HG03432 (cell line): ENCODE results near the gene ZNF507.
"Not testable (repeated sequence)": the region's sequence is repeated elsewhere in the genome, so short reads cannot be mapped to it uniquely, and the experiment has no call there.

Experiments
- ATAC-seq: cut with Tn5 transposase; IDR thresholded peaks from one replicate; pipeline ENCODE4 v1.9.1; 2021; ENCODE audit warnings: mild to moderate bottlenecking, moderate library complexity; ENCODE audit not compliant: unreplicated experiment

The ZNF507 gene

GRCh38 chr19:32367063-32367462, 21.7 kb downstream of the ZNF507 start:
- ATAC-seq, result no peak

DNA sequence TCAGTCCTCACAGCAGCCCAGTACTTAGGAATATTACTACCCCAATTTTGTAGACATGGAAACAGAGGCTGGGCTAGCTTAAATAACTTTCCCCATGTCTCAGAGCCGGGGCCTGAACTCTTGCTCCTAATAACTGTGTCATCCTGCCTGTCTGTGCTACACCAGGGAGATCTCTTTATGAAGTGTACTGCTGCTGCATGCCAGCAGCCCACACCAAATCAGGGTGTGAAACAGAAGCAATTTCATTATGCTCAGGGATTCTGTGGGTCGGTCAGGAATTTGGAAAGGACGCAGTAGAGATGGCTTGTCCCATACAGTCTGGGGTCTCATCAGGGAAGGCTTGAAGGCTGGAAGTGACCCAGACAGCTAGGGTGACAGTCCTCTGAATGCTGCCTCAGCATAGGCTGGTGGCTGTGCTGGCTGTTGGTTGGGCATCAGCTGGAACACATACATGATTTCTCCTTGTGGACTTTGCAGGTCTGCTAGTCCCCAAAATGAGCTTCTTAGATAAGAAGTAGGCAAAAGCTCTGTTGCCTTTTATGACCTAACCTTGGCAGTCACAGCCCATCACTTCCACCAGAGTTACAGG, 22.6 kb downstream of the ZNF507 start:
- ATAC-seq, result no peak

DNA sequence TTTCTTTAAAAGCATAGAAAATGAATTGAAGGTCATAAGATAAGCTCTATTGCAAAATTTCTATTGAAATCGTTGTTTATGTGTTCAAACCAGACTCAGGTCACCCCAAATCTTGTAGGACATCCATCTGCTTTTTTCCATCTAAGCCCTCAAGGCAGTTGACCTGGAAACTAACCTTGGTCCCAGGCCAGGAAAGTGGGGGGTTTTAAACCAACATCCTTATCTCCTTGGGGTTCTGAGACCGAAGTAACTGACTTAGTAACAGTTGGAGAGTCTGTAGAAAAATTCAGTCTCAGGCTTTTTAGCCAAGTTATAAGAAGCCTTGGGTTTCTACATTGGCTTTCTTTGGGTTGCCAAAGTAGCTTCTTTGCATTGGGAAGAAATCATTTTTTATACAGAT, 23.4 kb downstream of the ZNF507 start:
- no peak for ATAC-seq

DNA sequence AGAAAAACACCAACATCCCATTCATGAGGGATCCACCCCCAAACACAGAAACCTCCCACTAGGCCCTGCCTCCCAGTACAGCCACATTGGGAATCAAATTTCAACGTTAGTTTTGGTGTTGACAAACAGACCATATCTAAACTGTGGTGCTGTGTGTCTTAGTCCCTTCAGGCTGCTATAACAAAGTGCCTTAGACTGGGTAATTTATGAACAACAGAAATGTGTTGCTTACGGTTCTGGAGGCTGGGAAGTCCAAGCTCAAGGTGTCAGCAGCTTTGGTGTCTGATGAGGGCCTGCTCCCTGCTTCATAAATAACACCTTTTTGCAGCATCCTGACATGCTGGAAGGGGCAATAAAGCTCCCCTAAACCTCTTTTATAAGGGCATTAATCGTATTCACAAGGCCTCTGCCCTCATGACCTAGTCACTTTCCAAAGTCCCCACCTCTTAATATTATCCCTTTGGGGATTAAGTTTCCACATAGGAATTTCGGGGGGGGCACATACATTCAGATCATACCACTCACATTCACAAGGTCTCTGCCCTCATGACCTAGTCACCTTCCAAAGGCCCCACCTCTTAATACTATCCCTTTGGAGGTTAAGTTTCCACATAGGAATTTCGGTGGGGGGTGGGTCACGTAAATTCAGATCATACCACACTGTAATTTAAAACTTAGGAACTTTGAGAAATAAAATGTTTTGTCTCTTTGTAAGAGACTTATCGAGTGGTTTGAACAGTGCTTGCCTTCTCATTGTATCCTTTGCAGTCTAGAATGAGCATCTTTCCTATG, 27.5 kb downstream of the ZNF507 start:
- no peak for ATAC-seq

- ATAC-seq, result no peak
Measured at GRCh38 chr19:32373585-32374295, 28.3 kb downstream of the ZNF507 start.

- not testable (repeated sequence) for ATAC-seq
Measured at GRCh38 chr19:32374362-32374761, 29.0 kb downstream of the ZNF507 start.

GRCh38 chr19:32377088-32377487, 31.7 kb downstream of the ZNF507 start:
- ATAC-seq, result not testable (repeated sequence)

GRCh38 chr19:32380269-32380668, 34.9 kb downstream of the ZNF507 start:
- ATAC-seq, result no peak

GRCh38 chr19:32387701-32388392, 42.4 kb downstream of the ZNF507 start:
- ATAC-seq, result no peak

- ATAC-seq, result no peak
Measured at GRCh38 chr19:32388393-32388855, 43.0 kb downstream of the ZNF507 start.

GRCh38 chr19:32392901-32393300, 47.5 kb downstream of the ZNF507 start:
- no peak for ATAC-seq

DNA sequence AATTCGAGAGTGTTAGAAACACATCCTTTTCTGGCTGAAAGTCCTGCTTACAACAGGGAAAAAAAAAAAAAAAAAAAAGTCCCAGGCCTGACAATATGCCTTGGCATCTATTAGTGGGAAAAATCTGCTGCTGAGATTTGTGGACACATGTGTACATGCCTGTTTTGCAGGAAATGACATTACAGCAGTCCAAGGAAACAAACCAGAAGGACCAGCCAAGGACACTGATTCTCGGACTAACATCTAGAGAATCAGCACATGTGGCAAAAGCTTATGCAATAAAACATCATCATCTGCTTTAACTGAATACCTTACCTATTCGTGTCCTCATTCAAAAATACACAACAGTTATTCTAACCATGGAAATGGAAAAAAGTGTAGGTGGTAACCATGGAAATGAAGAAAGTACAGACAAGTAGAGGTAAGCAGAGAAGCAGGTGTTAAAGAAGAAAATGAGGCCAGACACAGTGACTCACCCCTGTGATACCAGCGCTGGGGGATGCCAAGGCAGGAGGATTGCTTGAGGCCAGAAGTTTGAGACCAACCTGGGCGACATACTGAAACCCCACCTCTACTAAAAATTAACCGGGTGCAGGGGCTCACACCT, 50.7 kb downstream of the ZNF507 start:
- ATAC-seq, result no peak

DNA sequence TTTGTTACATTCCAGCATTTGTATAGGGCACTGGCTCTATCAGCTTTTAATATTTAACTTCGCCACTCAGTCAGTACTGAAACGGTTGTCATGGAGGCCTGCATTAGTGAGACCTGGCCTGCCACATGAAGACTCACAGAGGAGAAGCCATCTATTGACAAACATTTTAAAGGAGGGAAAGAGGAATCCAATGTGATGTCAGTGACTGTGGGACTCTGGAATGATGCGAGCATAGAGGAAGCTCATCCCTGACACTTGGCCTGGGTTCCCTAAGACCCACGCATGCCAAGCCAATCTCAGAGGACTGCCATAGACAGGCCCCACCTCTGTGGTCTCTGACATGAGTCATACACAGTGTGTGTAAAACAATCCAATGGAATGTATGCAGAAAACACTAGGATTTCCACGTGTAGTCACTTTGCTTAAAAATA, 52.3 kb downstream of the ZNF507 start:
- no peak for ATAC-seq

- no peak for ATAC-seq
Measured at GRCh38 chr19:32401992-32402391, 56.6 kb downstream of the ZNF507 start.

GRCh38 chr19:32403291-32403995, 58.0 kb downstream of the ZNF507 start:
- no peak for ATAC-seq

- no peak for ATAC-seq
Measured at GRCh38 chr19:32404213-32404932, 59.0 kb downstream of the ZNF507 start.

DNA sequence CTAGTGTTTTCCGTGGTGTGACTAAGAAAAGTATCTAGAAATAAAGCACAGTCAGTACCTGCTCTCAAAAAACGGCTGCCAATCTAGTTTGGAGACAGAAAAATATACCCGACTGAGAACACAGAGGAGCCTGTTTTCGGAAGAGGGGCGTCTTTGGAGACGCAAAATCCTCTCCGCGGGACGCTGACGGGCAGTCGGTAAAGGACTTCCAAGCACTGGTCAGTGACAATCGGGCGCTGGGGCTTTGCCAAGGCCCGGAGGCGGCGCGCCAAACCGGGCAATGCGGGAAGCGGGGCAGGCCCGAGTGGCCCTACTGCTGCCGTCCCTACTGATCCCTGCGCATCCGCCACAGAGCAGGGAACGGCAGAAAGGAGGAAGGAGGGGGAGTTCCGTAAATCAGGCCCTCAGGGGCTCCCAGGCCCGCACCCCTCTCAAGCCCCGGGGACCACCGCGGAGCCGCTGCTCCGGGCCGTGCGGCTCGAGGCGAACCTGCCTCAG, 59.6 kb downstream of the ZNF507 start:
- ATAC-seq, result peak; percentile 18

DNA sequence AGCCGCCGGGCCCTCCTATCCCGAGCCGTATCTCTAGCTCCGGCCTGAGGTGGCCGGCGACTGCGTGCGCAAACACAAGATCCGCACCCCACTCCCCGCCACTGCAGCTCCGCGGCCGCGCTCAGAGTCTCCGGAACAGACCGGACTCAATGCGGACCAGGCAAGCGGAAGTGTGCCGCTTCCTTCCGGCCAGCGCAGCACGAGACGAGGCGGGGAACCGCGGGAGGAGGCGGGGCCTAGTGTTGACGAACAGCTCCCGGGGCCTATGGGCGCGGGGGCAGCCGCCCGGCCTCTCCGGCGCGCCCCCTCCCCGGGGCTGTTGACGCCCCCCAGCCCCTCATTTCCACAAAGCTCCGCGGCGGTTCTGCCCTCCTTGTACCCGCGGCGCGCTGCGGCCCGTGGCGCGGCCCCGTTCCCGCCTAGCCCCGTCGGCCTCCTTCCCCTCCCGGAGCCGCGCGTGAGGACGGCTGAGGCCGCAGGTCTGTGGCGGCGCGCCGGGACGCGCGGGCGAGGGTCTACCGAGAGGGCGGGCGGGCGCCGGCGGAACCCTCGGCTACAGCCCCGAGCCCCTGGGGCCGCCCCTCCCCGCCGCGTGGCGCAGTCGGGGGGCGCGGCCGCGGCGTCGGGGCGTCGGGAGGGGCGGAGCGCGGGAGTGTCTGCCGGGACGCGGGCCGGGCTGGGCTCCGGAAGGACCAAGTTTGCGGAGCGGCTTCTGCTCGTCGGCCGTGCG, 60.2 kb downstream of the ZNF507 start, which contains the start of gene DPY19L3:
Gene DPY19L3, plus strand, starts transcription at position 340 of the 730 bp plus-strand sequence. CDS start 2,484 bp downstream, outside the sequence.
- peak; percentile 96 for ATAC-seq
